GM13976 (cell line): ENCODE results near the gene PSD4.

ENCODE experiments used
- DNase-seq: peaks from one replicate; pipeline ENCODE4 v3.0.0; 2012; ENCODE audit warnings: low spot score
- CTCF ChIP-seq: IDR thresholded peaks from 2 replicates; pipeline ENCODE4 v1.5.1; 2012; ENCODE audit warnings: borderline replicate concordance, mild to moderate bottlenecking; ENCODE audit not compliant: insufficient read depth; ENCODE audit errors: extremely low read depth, missing control alignments, control extremely low read depth
- in situ Hi-C: fragments of 300-500 bp; cut with MboI; formaldehyde crosslinking; loops from one replicate; pipeline ENCODE4 v1.12.0; 2022; ENCODE audit warnings: low sequenced_read_pairs, mixed read lengths, inconsistent platforms; ENCODE audit not compliant: unreplicated experiment

PSD4 gene

DNA sequence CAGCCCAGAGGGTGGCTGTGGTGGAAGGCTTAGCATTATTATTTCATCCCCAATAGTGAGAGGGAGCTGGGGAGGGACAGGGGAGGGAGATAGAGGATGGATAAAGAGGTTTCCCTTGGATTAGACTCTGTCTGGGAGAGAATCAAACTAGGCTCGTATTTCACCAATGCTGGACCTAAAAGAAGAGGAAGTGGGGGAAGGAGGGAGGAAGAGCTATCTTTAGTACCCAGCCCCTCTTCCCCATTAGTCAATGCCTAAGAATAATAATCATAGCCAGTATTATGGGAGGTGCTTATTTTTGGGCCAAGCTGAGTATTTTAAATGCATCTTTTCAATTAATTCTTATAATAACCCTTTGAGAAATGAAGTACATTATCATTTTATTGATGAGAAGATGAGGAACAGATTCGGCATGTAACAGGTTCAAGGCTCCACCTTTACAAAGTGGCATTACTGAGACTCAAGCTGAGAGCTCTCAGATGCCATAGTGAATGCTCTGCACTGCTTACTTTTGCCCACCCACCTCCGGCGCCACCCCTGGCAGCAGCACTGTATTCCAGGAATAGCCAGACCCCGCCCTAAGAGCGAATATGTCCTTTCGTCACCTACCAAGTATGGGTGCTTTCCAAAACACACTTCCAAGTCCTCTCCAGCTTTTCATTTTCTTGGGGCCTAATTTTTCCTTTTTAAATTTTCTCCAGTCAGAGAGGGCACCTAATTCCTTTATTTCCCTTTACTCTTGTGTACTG, 83.9 kb downstream of the PSD4 start:
- TF ChIP-seq CTCF, result no peak
- in situ Hi-C loops, result no loop called here
- no peak for DNase-seq

GRCh38 chr2:113258471-113259147, 84.8 kb downstream of the PSD4 start:
- in situ Hi-C loops, result no loop called here
- no peak for DNase-seq
- no peak for TF ChIP-seq CTCF
